ENCODE data around the gene NHP2. TPM values are rescaled to one million over a fixed set of nuclear protein-coding genes. Genes with fewer than 3 reads are reported as not detected.

NHP2 gene
- total and polyA plus RNA-seq, 9 of the 15 experiments (the other 6 are each of a cell fraction or from before 2014, with no cell fraction given) = 52.8 to 622 (median 144) TPM

DNA sequence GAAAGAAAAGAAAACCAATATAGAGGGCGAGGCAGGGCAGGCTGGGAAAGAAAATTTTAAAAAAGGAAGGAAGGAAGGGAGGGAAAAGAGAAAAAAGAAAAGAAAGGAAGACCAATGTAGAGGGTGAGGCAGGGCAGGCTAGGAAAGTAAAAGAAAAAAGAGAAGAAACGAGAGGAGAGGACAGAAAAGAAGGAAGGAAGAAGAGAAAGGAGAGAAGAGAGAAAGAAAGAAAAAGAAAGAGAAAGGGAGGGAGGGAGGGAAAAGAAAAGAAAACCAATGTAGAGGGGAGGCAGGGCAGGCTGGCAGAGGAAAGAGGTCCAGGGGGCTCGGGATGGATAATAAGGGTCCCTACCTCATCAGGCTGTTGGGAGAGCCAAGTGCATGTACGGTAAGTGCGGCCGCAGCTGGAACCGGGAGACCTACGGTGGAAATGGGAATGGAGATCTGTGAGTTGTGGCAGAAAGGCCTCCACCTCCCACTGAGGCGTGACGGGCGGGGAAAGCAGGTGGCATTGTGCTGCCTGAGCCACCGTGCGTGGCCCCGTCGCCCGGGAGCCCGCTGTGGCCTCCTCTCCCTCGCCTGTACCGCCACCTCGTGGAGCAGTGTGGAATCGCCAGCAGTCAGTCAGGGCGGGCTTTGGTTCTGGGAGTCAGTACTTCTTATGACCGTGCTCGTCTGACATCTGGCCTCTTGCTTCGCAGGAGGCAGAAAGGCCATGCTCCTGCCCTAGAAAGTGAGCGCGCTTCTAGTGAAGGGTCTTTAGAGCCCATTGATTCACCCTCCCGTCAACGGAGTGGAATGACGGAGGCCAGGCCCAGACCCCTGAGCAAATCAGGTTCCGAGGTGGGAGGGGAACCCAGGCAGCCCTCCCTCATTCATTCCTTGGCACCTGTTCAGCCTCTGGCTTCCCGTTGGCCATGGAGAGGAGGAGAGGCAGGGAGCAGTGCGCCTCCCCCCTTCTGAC is 10.4 kb upstream of the NHP2 start:
- intact Hi-C loops (cut with micrococcal nuclease) (loop anchor here (1.0 to 10.0 kb wide), 2 partner anchors 88 to 169 kb away; partner anchors contain the start of gene PROP1), in situ Hi-C loops (cut with MboI) (no loop called here)
- Histone ChIP-seq H3K9me3 (replicated peaks; ENCODE audit: control insufficient read depth, insufficient read depth, low read depth, low read length) (no peaks in the 10 kb centered on the region), H3K79me2 (ENCODE audit: control insufficient read depth, insufficient read depth, low read length) (no peaks in the 10 kb centered on the region), H3K36me3 (ENCODE audit: control insufficient read depth, insufficient read depth, low read length) (no peaks in the 10 kb centered on the region), H3K4me3 (no peak overlapping the region), H3K4me1 (replicated peaks in 1 of 2; ENCODE audit: control insufficient read depth in 2 of 2, insufficient read depth in 2 of 2, low read length in 2 of 2) (peaks cover 3 to 15% of the 10 kb centered on the region in 2 experiments; a peak in 3 of 5 replicates), H4K20me1 (replicated peaks; ENCODE audit: control insufficient read depth, insufficient read depth, low read length) (no peaks in the 10 kb centered on the region), H3K9me1 (ENCODE audit: control insufficient read depth, insufficient read depth, low read length) (no peaks in the 10 kb centered on the region), H3K4me2 (ENCODE audit: insufficient read depth, low read length) (peak overlapping the region; percentile 59), H3K27me3 (ENCODE audit: control insufficient read depth in 2 of 2, insufficient read depth in 2 of 2, low read length in 2 of 2) (peaks cover 3 to 18% of the 10 kb centered on the region in 2 experiments; a peak in 2 of 5 replicates), H3K9ac (ENCODE audit: insufficient read depth in 1 of 2, low read depth in 2 of 2, low read length in 2 of 2) (peak overlapping the region in 1 of 2 experiments; percentile 33; a peak in 2 of 4 replicates), H2AFZ (ENCODE audit: low read depth, low read length) (peak overlapping the region; percentile 85), H3K27ac (ENCODE audit: extremely low read depth, low read depth, low read length) (no peak overlapping the region)
- ChIA-PET POLR2A (interaction anchor here (2.2 kb wide), 1 partner anchor 90 kb away, joined by 10 read pairs; no protein-coding TSS in a partner anchor), CTCF (ENCODE audit: low intra/inter-chr PET ratio) (interaction anchor here (0.5 to 5.9 kb wide), 4 partner anchors 18 to 998 kb away, joined by 5 to 108 read pairs (median 8); no protein-coding TSS in a partner anchor)
- 12% methylated on average over 30 of the region's 33 CpGs for WGBS (ENCODE audit: insufficient coverage, low coverage, missing lambda C conversion rate)
- DNase-seq (ENCODE audit: extremely low read depth in 1 of 4, low spot score in 3 of 4) = peak; percentile 88 to 90 (median 89)
- BruUV-seq (replicated peaks) = no TSS peak
- ATAC-seq = peak; percentile 98
- FAIRE-seq = peak; percentile 86
- TF ChIP-seq, protein P1, sequence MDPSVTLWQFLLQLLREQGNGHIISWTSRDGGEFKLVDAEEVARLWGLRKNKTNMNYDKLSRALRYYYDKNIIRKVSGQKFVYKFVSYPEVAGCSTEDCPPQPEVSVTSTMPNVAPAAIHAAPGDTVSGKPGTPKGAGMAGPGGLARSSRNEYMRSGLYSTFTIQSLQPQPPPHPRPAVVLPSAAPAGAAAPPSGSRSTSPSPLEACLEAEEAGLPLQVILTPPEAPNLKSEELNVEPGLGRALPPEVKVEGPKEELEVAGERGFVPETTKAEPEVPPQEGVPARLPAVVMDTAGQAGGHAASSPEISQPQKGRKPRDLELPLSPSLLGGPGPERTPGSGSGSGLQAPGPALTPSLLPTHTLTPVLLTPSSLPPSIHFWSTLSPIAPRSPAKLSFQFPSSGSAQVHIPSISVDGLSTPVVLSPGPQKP (CRISPR knock-in tag; IDR thresholded peaks at IDR 0.05) = no peak
- TF ChIP-seq MYNN (IDR thresholded peaks at IDR 0.05) (0 out of 2 replicates have a peak, but pooled peaks have one; percentile 46), MYNN (CRISPR knock-in tag; IDR thresholded peaks at IDR 0.05) (no peak), CTBP1 (IDR thresholded peaks at IDR 0.05; ENCODE audit: borderline replicate concordance) (peak; percentile 82), ATF1 (CRISPR knock-in tag; IDR thresholded peaks at IDR 0.05) (no peak), ATF1 (tag; IDR thresholded peaks at IDR 0.05) (0 out of 2 replicates have a peak, but pooled peaks have one; percentile 34), SRSF1 (IDR thresholded peaks at IDR 0.05; ENCODE audit: low read depth, low read length) (no peak), RB1 (IDR thresholded peaks at IDR 0.05; ENCODE audit: low read depth) (peak; percentile 95), SAP30 (IDR thresholded peaks at IDR 0.05; ENCODE audit: borderline replicate concordance, insufficient read depth, low read depth, low read length, poor library complexity, severe bottlenecking) (no peak), HMGN3 (IDR thresholded peaks at IDR 0.05; ENCODE audit: borderline replicate concordance, extremely low read depth, insufficient read length, low read depth, low read length) (peak; percentile 20)
- TF ChIP-seq, protein P2, sequence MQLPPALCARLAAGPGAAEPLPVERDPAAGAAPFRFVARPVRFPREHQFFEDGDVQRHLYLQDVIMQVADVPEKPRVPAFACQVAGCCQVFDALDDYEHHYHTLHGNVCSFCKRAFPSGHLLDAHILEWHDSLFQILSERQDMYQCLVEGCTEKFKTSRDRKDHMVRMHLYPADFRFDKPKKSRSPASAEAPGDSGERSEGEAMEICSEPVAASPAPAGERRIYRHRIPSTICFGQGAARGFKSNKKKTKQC (CRISPR knock-in tag; IDR thresholded peaks at IDR 0.05) = 0 out of 2 replicates have a peak, but pooled peaks have one; percentile 47
- TF ChIP-seq, protein P3, sequence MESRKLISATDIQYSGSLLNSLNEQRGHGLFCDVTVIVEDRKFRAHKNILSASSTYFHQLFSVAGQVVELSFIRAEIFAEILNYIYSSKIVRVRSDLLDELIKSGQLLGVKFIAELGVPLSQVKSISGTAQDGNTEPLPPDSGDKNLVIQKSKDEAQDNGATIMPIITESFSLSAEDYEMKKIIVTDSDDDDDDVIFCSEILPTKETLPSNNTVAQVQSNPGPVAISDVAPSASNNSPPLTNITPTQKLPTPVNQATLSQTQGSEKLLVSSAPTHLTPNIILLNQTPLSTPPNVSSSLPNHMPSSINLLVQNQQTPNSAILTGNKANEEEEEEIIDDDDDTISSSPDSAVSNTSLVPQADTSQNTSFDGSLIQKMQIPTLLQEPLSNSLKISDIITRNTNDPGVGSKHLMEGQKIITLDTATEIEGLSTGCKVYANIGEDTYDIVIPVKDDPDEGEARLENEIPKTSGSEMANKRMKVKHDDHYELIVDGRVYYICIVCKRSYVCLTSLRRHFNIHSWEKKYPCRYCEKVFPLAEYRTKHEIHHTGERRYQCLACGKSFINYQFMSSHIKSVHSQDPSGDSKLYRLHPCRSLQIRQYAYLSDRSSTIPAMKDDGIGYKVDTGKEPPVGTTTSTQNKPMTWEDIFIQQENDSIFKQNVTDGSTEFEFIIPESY (CRISPR knock-in tag; IDR thresholded peaks at IDR 0.05) = peak; percentile 67
- TF ChIP-seq, protein P4, sequence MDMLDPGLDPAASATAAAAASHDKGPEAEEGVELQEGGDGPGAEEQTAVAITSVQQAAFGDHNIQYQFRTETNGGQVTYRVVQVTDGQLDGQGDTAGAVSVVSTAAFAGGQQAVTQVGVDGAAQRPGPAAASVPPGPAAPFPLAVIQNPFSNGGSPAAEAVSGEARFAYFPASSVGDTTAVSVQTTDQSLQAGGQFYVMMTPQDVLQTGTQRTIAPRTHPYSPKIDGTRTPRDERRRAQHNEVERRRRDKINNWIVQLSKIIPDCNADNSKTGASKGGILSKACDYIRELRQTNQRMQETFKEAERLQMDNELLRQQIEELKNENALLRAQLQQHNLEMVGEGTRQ (CRISPR knock-in tag; IDR thresholded peaks at IDR 0.05) = no peak
- TF ChIP-seq, protein P5, sequence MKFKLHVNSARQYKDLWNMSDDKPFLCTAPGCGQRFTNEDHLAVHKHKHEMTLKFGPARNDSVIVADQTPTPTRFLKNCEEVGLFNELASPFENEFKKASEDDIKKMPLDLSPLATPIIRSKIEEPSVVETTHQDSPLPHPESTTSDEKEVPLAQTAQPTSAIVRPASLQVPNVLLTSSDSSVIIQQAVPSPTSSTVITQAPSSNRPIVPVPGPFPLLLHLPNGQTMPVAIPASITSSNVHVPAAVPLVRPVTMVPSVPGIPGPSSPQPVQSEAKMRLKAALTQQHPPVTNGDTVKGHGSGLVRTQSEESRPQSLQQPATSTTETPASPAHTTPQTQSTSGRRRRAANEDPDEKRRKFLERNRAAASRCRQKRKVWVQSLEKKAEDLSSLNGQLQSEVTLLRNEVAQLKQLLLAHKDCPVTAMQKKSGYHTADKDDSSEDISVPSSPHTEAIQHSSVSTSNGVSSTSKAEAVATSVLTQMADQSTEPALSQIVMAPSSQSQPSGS (CRISPR knock-in tag; IDR thresholded peaks at IDR 0.05) = no peak

Measured in K562 (cell line).